Measurements from ENCODE around the gene SLCO1B1.

Gene SLCO1B1

GRCh38 chr12:21155522-21156351 is 24.7 kb downstream of the SLCO1B1 start:
- TF ChIP-seq, protein P1, sequence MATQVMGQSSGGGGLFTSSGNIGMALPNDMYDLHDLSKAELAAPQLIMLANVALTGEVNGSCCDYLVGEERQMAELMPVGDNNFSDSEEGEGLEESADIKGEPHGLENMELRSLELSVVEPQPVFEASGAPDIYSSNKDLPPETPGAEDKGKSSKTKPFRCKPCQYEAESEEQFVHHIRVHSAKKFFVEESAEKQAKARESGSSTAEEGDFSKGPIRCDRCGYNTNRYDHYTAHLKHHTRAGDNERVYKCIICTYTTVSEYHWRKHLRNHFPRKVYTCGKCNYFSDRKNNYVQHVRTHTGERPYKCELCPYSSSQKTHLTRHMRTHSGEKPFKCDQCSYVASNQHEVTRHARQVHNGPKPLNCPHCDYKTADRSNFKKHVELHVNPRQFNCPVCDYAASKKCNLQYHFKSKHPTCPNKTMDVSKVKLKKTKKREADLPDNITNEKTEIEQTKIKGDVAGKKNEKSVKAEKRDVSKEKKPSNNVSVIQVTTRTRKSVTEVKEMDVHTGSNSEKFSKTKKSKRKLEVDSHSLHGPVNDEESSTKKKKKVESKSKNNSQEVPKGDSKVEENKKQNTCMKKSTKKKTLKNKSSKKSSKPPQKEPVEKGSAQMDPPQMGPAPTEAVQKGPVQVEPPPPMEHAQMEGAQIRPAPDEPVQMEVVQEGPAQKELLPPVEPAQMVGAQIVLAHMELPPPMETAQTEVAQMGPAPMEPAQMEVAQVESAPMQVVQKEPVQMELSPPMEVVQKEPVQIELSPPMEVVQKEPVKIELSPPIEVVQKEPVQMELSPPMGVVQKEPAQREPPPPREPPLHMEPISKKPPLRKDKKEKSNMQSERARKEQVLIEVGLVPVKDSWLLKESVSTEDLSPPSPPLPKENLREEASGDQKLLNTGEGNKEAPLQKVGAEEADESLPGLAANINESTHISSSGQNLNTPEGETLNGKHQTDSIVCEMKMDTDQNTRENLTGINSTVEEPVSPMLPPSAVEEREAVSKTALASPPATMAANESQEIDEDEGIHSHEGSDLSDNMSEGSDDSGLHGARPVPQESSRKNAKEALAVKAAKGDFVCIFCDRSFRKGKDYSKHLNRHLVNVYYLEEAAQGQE (IDR thresholded peaks at IDR 0.05; ENCODE audit: insufficient read depth in 1 of 2, low read depth in 2 of 2, low read length in 2 of 2) = no peak
- no peak for TF ChIP-seq TAF1 (IDR thresholded peaks at IDR 0.05; ENCODE audit: borderline replicate concordance, insufficient read depth, low read length)
- no peak for TF ChIP-seq POLR2AphosphoS5 (IDR thresholded peaks at IDR 0.05; ENCODE audit: low read depth, low read length)
- TF ChIP-seq SIN3A (IDR thresholded peaks at IDR 0.05; ENCODE audit: borderline replicate concordance, insufficient read depth, low read length) = no peak
- no peak for TF ChIP-seq FOXP2 (optimal IDR thresholded peaks at IDR 0.05; ENCODE audit: borderline replicate concordance, extremely low read depth, extremely low read length, insufficient read depth)

GRCh38 chr12:21165048-21165447 is 34.1 kb downstream of the SLCO1B1 start:
- TF ChIP-seq POLR2AphosphoS5 (IDR thresholded peaks at IDR 0.05; ENCODE audit: low read depth, low read length) = no peak
- TF ChIP-seq, protein P1 (IDR thresholded peaks at IDR 0.05; ENCODE audit: insufficient read depth in 1 of 2, low read depth in 2 of 2, low read length in 2 of 2) = no peak
- no peak for TF ChIP-seq FOXP2 (optimal IDR thresholded peaks at IDR 0.05; ENCODE audit: borderline replicate concordance, extremely low read depth, extremely low read length, insufficient read depth)
- no peak for TF ChIP-seq TAF1 (IDR thresholded peaks at IDR 0.05; ENCODE audit: borderline replicate concordance, insufficient read depth, low read length)

DNA sequence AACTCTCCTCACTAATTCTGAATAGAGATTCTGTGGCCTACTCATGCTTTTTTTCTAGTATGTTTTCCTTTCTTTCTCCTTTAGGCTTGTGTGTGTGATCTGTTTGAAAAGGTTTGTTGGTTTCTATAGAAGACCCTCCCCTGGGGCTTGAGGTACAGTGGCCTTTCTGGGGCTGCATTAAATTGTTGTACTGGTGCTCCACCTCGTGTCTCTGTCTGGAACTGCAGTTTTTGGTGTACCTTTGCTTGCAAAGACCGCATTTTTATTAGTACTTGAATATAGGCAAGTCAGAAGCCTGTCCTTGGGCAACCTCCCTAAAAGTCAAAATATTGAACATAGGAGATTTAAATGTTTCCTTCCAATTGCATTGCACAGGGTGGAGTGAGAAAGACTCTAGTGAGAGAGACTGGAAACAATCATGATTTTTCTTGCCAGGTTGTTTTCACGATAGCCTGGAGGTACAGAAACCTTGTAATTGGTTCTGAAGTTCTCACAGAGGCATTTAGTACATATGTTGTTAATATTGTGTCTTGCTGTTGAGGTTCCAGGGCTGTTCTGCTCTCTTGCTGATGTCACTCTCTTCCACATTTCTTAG is 39.0 kb downstream of the SLCO1B1 start:
- TF ChIP-seq SIN3A (IDR thresholded peaks at IDR 0.05; ENCODE audit: borderline replicate concordance, insufficient read depth, low read length) (no peak), TAF1 (IDR thresholded peaks at IDR 0.05; ENCODE audit: borderline replicate concordance, insufficient read depth, low read length) (no peak), FOXP2 (optimal IDR thresholded peaks at IDR 0.05; ENCODE audit: borderline replicate concordance, extremely low read depth, extremely low read length, insufficient read depth) (no peak), POLR2AphosphoS5 (IDR thresholded peaks at IDR 0.05; ENCODE audit: low read depth, low read length) (no peak)
- TF ChIP-seq, protein P1 (IDR thresholded peaks at IDR 0.05; ENCODE audit: insufficient read depth in 1 of 2, low read depth in 2 of 2, low read length in 2 of 2) = no peak

DNA sequence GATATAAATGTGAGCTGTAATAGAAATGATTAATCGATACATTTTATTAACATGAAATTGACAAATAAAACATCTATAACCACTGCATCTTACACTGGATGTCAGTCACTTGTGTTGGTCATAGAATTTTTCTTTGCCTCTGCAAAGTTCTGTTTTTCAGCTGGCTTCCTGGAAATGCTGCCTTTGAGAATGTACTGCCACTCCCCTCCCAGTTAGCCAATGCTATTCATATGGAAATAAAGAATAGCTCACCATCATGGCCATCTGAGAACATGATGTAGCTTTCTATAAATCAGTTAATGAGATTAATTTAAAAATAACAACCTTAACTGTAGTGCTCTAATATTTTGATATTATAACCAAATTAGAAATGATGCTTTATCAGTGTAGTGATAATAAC is 41.1 kb downstream of the SLCO1B1 start:
- TF ChIP-seq POLR2AphosphoS5 (IDR thresholded peaks at IDR 0.05; ENCODE audit: low read depth, low read length) (no peak), SIN3A (IDR thresholded peaks at IDR 0.05; ENCODE audit: borderline replicate concordance, insufficient read depth, low read length) (no peak), TAF1 (IDR thresholded peaks at IDR 0.05; ENCODE audit: borderline replicate concordance, insufficient read depth, low read length) (no peak), FOXP2 (optimal IDR thresholded peaks at IDR 0.05; ENCODE audit: borderline replicate concordance, extremely low read depth, extremely low read length, insufficient read depth) (no peak)
- TF ChIP-seq, protein P1 (IDR thresholded peaks at IDR 0.05; ENCODE audit: insufficient read depth in 1 of 2, low read depth in 2 of 2, low read length in 2 of 2) = no peak

Measured in PFSK-1 (cell line).